Middle frontal gyrus (tissue), 1 donor: ENCODE results near the gene SLC25A53.
"Not testable (repeated sequence)": the region's sequence is repeated elsewhere in the genome, so short reads cannot be mapped to it uniquely, and the experiment has no call there.

Experiments used
- DNase-seq: peaks from one replicate; pipeline ENCODE4 v3.0.0-alpha.2; 2015; ENCODE audit warnings: low spot score; ENCODE audit errors: extremely low spot score

Gene SLC25A53

DNA sequence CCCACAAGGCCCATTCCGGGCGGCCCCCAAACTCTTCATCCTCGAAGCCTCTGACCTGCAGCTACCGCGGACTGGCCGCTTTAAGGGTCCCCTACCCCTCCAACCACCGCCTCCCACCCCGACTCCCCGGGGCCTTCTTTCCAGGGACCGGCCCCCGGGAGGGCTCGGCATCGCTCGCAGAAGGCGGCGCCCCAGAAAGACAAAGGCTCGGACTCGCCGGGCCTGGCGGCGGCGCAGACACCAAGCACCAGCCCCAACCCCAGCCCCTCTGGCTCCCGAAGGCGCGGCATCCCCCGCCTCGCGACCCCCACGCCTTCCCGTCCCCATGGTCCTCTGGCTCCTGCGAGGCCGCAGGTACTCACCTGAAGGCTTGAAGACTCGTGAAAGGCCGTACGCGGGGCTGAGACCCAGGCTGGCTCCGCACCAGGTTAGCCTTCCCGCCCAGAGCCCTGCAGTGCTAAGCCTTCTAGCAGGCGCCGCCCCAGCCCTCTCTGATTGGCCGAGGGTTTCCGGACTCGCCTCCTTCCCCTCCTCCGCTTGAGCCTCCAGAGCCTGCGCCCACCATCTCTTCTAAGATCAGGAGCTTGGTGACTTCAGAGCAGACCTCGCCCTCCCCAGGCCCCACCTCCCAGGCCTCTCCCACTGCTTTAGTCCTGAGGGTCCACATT is 80.9 kb downstream of the SLC25A53 start, which contains the start of gene TMSB15C:
Gene TMSB15C (minus strand): TSS at position 459 of the 668 bp plus-strand sequence.
- DNase-seq = not testable (repeated sequence)

GRCh38 chrX:104062636-104063035 is 94.2 kb downstream of the SLC25A53 start:
- DNase-seq = not testable (repeated sequence)

- not testable (repeated sequence) for DNase-seq
Measured at GRCh38 chrX:104054956-104055355, 101.9 kb downstream of the SLC25A53 start.
